HepG2 (cell line): ENCODE data around the gene THRA. TPM values are rescaled to one million over a fixed set of nuclear protein-coding genes. Genes with fewer than 3 reads are reported as not detected.

ENCODE experiments used
- ARID4A ChIP-seq: sonication (generic); formaldehyde crosslinking; IDR thresholded peaks from 2 replicates; pipeline ENCODE4 v1.5.0; 2020; ENCODE audit warnings: mild to moderate bottlenecking, missing genetic modification reagents, borderline replicate concordance
- CENPT ChIP-seq: sonication (generic); formaldehyde crosslinking; IDR thresholded peaks from 2 replicates; pipeline ENCODE4 v1.8.0; 2022; ENCODE audit warnings: low read depth, mild to moderate bottlenecking, moderate library complexity, missing genetic modification reagents
- CHD4 ChIP-seq: fragments of 200-600 bp; sonication (generic); IDR thresholded peaks from 2 replicates; pipeline ENCODE4 v1.7.0; 2017; ENCODE audit warnings: mild to moderate bottlenecking, low read length, borderline replicate concordance
- FOXA3 ChIP-seq: IDR thresholded peaks from 2 replicates; pipeline ENCODE4 v1.6.1; 2016; ENCODE audit warnings: missing genetic modification reagents, missing compliant biosample characterization
- FOXK2 ChIP-seq: fragments of 450-650 bp; IDR thresholded peaks from 2 replicates; pipeline ENCODE4 v1.6.1; 2016
- GATA4 ChIP-seq: sonication (generic); IDR thresholded peaks from 2 replicates; pipeline ENCODE4 v1.6.1; 2016; ENCODE audit warnings: antibody characterized with exemption, low read depth, borderline replicate concordance
- GLMP ChIP-seq: sonication (generic); formaldehyde crosslinking; IDR thresholded peaks from 2 replicates; pipeline ENCODE4 v1.9.0; 2021; ENCODE audit warnings: missing genetic modification reagents, mild to moderate bottlenecking, borderline replicate concordance
- NFKBIZ ChIP-seq: IDR thresholded peaks from 2 replicates; pipeline ENCODE4 v1.6.1; 2018; ENCODE audit warnings: missing genetic modification reagents, missing compliant biosample characterization
- NPAS2 ChIP-seq: sonication (generic); formaldehyde crosslinking; IDR thresholded peaks from 2 replicates; pipeline ENCODE4 v1.8.0; 2022; ENCODE audit warnings: mild to moderate bottlenecking, missing genetic modification reagents, borderline replicate concordance
- RAD21 ChIP-seq: fragments of 450-650 bp; formaldehyde crosslinking; IDR thresholded peaks from 2 replicates; pipeline ENCODE4 v1.5.0; 2020; ENCODE audit warnings: mild to moderate bottlenecking
- TERF1 ChIP-seq: sonication (generic); formaldehyde crosslinking; IDR thresholded peaks from 2 replicates; pipeline ENCODE4 v1.8.0; 2022; ENCODE audit warnings: mild to moderate bottlenecking, missing genetic modification reagents, moderate library complexity
- TRIM22 ChIP-seq: fragments of 450-650 bp; IDR thresholded peaks from 2 replicates; pipeline ENCODE4 v1.6.1; 2017
- ZBTB2 ChIP-seq: sonication (generic); formaldehyde crosslinking; IDR thresholded peaks from 2 replicates; pipeline ENCODE4 v1.8.0; 2022; ENCODE audit warnings: low read depth, missing genetic modification reagents
- ZBTB42 ChIP-seq: sonication (generic); formaldehyde crosslinking; IDR thresholded peaks from 2 replicates; pipeline ENCODE4 v1.5.0; 2020; ENCODE audit warnings: mild to moderate bottlenecking, missing genetic modification reagents
- ZFP36L1 ChIP-seq: sonication (generic); formaldehyde crosslinking; IDR thresholded peaks from 2 replicates; pipeline ENCODE4 v1.8.0; 2022; ENCODE audit warnings: mild to moderate bottlenecking, missing genetic modification reagents, moderate library complexity
- ZFYVE20 ChIP-seq: sonication (generic); formaldehyde crosslinking; IDR thresholded peaks from 2 replicates; pipeline ENCODE4 v1.8.0; 2023; ENCODE audit warnings: low read depth, mild to moderate bottlenecking, moderate library complexity, missing genetic modification reagents, borderline replicate concordance
- ZNF747 ChIP-seq: sonication (generic); formaldehyde crosslinking; IDR thresholded peaks from 2 replicates; pipeline ENCODE4 v1.8.1; 2023; ENCODE audit warnings: missing genetic modification reagents, mild to moderate bottlenecking, borderline replicate concordance
- ZNF772 ChIP-seq: sonication (generic); formaldehyde crosslinking; IDR thresholded peaks from 2 replicates; pipeline ENCODE4 v1.5.0; 2020; ENCODE audit warnings: mild to moderate bottlenecking, missing genetic modification reagents
- ZNF790 ChIP-seq: sonication (generic); formaldehyde crosslinking; IDR thresholded peaks from 2 replicates; pipeline ENCODE4 v1.8.0; 2022; ENCODE audit warnings: missing genetic modification reagents, mild to moderate bottlenecking, borderline replicate concordance
- ZSCAN31 ChIP-seq: sonication (generic); formaldehyde crosslinking; IDR thresholded peaks from 2 replicates; pipeline ENCODE4 v1.5.0; 2020; ENCODE audit warnings: low read depth, mild to moderate bottlenecking, missing genetic modification reagents
- polyA plus RNA-seq, 8 experiments: library from polyadenylated mRNA; depleted of rRNA in 3 of 8; stranded (reverse) in 7 of 8; unstranded in 1 of 8; fragments of >200 nt; fragmentation: Illumina TruSeq in 4 of 8; extraction: Trizol in 4 of 8; gene quantifications; 2 replicates each; pipeline versions ENCODE4 v1.2.1 to v1.2.3, GENCODE V29; 2011 to 2016; ENCODE audit warnings: low read depth in 4 of 8, missing spikeins in 1 of 8, mixed read lengths in 1 of 8; ENCODE audit not compliant: insufficient read depth in 1 of 8
- total RNA-seq, 5 experiments: library from RNA; depleted of rRNA; stranded (reverse); fragments of >200 nt; fragmentation: Illumina TruSeq; extraction: Trizol; gene quantifications; 2 replicates each; pipeline ENCODE4 v1.2.3, GENCODE V29; 2016; ENCODE audit warnings: low read depth in 1 of 5

THRA gene
- total and polyA plus RNA-seq, 2 of the 13 experiments (the other 11 are each of a cell fraction or from before 2014, with no cell fraction given): 8.0 to 9.9 TPM

GRCh38 chr17:40113110-40113906, 50.5 kb downstream of the THRA start (continued):
- TF ChIP-seq GLMP (no peak), FOXA3 (CRISPR knock-in tag) (peak; percentile 91), ZNF772 (CRISPR knock-in tag) (peak; percentile 79), FOXK2 (peak; percentile 73), TERF1 (CRISPR knock-in tag) (no peak), ZBTB2 (CRISPR knock-in tag) (peak; percentile 73), ZNF747 (CRISPR knock-in tag) (peak; percentile 69; the same call in 1 of the 2 replicates), CHD4 (no peak; the same call in 1 of the 2 replicates), ZBTB42 (CRISPR knock-in tag) (no peak), ZSCAN31 (CRISPR knock-in tag) (peak; percentile 15; the same call in 1 of the 2 replicates), ARID4A (CRISPR knock-in tag) (peak; percentile 93), NFKBIZ (peak; percentile 46; the same call in 1 of the 2 replicates), CENPT (CRISPR knock-in tag) (no peak), ZFYVE20 (CRISPR knock-in tag) (no peak), RAD21 (CRISPR knock-in tag) (peak; percentile 90), GATA4 (peak; percentile 55; the same call in 1 of the 2 replicates), NPAS2 (CRISPR knock-in tag) (no peak), ZFP36L1 (no peak), ZNF790 (no peak), TRIM22 (no peak)
